GM12878 (cell line): ENCODE measurements around the gene PI4KB. TPM values are rescaled to one million over a fixed set of nuclear protein-coding genes. Genes with fewer than 3 reads are reported as not detected.

Source experiments
- ATAC-seq: fragments of 200-7000 bp; cut with Tn5 transposase; 3 replicates; pipeline ENCODE4 v1.9.1; 2020; ENCODE audit warnings: mild to moderate bottlenecking, moderate library complexity
- BruUV-seq: library from RNA; stranded (reverse); fragments of 400-500 nt; replicated peaks from 2 replicates; lab custom pipeline; 2021; lab: Mats Ljungman, UMichigan
- CTCF ChIA-PET: fragments of 300-600 bp; sonication (Branson Sonifier 250); formaldehyde crosslinking; extraction: SDS; loops from one replicate; lab custom pipeline; 2021; ENCODE audit warnings: inconsistent platforms; lab: Yijun Ruan, JAX
- POLR2A ChIA-PET: fragments of 350-600 bp; formaldehyde crosslinking; extraction: SDS; loops from one replicate; lab custom pipeline; 2021; ENCODE audit warnings: inconsistent platforms; lab: Charles Lee
- RAD21 ChIA-PET: fragments of 300-600 bp; sonication (Branson Sonifier 250); formaldehyde crosslinking; loops from one replicate; lab custom pipeline; 2023; ENCODE audit warnings: antibody characterized with exemption; ENCODE audit not compliant: unreplicated experiment; lab: Charles Lee
- SMC1A ChIA-PET: fragments of 300-600 bp; sonication (Branson Sonifier 250); formaldehyde crosslinking; loops from one replicate; lab custom pipeline; 2023; ENCODE audit not compliant: unreplicated experiment, uncharacterized antibody; lab: Charles Lee
- DNase-seq: peaks from one replicate; pipeline ENCODE4 v3.0.0-alpha.2; 2011; ENCODE audit warnings: low read depth, low spot score
- FAIRE-seq: peaks from 3 replicates; lab custom pipeline; 2011; peaks lifted over from hg19 to GRCh38; lab: Jason Lieb, UNC
- H2AFZ ChIP-seq: 2 replicates; pipeline ENCODE4 v1.6.0; 2011; ENCODE audit warnings: low read depth, low read length, control low read depth; ENCODE audit not compliant: control insufficient read depth
- H3K27ac ChIP-seq: 2 replicates; pipeline ENCODE4 v1.5.1; 2011; ENCODE audit warnings: control low read depth; ENCODE audit not compliant: control insufficient read depth, insufficient read depth
- H3K27me3 ChIP-seq, 2 experiments: replicated peaks in 1 of 2; 2 replicates each; pipeline versions ENCODE4 v1.6.0 to v1.6.1; 2011; ENCODE audit warnings: low read length in 1 of 2; ENCODE audit not compliant: control insufficient read depth in 2 of 2, insufficient read depth in 2 of 2
- H3K36me3 ChIP-seq, 2 experiments: 2 replicates each; pipeline ENCODE4 v1.5.1; 2011; ENCODE audit warnings: low read length in 1 of 2; ENCODE audit not compliant: control insufficient read depth in 2 of 2, insufficient read depth in 2 of 2
- H3K4me1 ChIP-seq: 2 replicates; pipeline ENCODE4 v1.6.1; 2011; ENCODE audit warnings: mild to moderate bottlenecking, low read length, moderate library complexity, mixed read lengths; ENCODE audit not compliant: control insufficient read depth, insufficient read depth
- H3K4me2 ChIP-seq: 2 replicates; pipeline ENCODE4 v1.6.0; 2011; ENCODE audit warnings: control low read depth; ENCODE audit not compliant: control insufficient read depth, insufficient read depth
- H3K4me3 ChIP-seq: fragments of 200-600 bp; sonication (generic); 2 replicates; pipeline ENCODE4 v1.5.1; 2016
- H3K79me2 ChIP-seq: 2 replicates; pipeline ENCODE4 v1.6.0; 2011; ENCODE audit warnings: low read length; ENCODE audit not compliant: control insufficient read depth, insufficient read depth
- H3K9ac ChIP-seq: 2 replicates; pipeline ENCODE4 v1.8.0; 2011; ENCODE audit warnings: low read length, control low read depth, mixed read lengths; ENCODE audit not compliant: control insufficient read depth, insufficient read depth
- H3K9me3 ChIP-seq: replicated peaks from 3 replicates; pipeline ENCODE4 v1.5.1; 2011; ENCODE audit warnings: mild to moderate bottlenecking, low read length; ENCODE audit not compliant: control insufficient read depth, insufficient read depth
- H4K20me1 ChIP-seq: 2 replicates; pipeline ENCODE4 v1.6.0; 2011; ENCODE audit not compliant: control insufficient read depth, insufficient read depth
- EGR1 ChIP-seq, 2 experiments: IDR thresholded peaks; 1 replicate in 1 of 2; 2 replicates in 1 of 2; pipeline ENCODE4 v1.6.1; 2011 to 2012; ENCODE audit warnings: low read depth in 2 of 2, low read length in 2 of 2, borderline replicate concordance in 1 of 2, mild to moderate bottlenecking in 1 of 2, moderate library complexity in 1 of 2
- EZH2 ChIP-seq: IDR thresholded peaks from 2 replicates; pipeline ENCODE4 v1.6.1; 2012; ENCODE audit warnings: low read depth, mild to moderate bottlenecking, control low read depth, inconsistent platforms, low read length, borderline replicate concordance; ENCODE audit not compliant: control insufficient read depth
- PAX5 ChIP-seq: IDR thresholded peaks from 2 replicates; pipeline ENCODE4 v1.6.1; 2011; ENCODE audit warnings: low read depth, low read length, borderline replicate concordance
- RAD21 ChIP-seq: IDR thresholded peaks from 2 replicates; pipeline ENCODE4 v1.6.1; 2011; ENCODE audit warnings: mild to moderate bottlenecking, low read depth, low read length, moderate library complexity; ENCODE audit not compliant: insufficient read depth
- SMC3 ChIP-seq: IDR thresholded peaks from 2 replicates; pipeline ENCODE4 v1.6.1; 2011; ENCODE audit warnings: low read length, improper control_type of control experiment, borderline replicate concordance
- WGBS: methylation state at CpG from one replicate; pipeline ENCODE4 v1.1.6; 2016; ENCODE audit warnings: low lambda C conversion rate; ENCODE audit not compliant: insufficient replicate concordance, insufficient coverage; ENCODE audit errors: missing lambda C conversion rate; 5-methylcytosine and 5-hydroxymethylcytosine counted together
- in situ Hi-C: fragments of 300-500 bp; cut with MboI; formaldehyde crosslinking; loops from 9 replicates; pipeline ENCODE4 v1.14.3; 2018; ENCODE audit warnings: mixed read lengths
- intact Hi-C: fragments of 100-400 bp; cut with micrococcal nuclease; formaldehyde crosslinking; loops from one replicate; pipeline ENCODE4 v1.14.2; 2022; ENCODE audit not compliant: unreplicated experiment
- polyA plus RNA-seq, 11 experiments: library from polyadenylated mRNA; depleted of rRNA in 4 of 11; unstranded in 6 of 11; stranded (reverse) in 5 of 11; fragments of >200 nt; fragmentation: Nextera tagmentation in 4 of 11; fragmentation: Illumina TruSeq in 1 of 11; extraction: Ambion mirVana in 4 of 11; extraction: Trizol in 1 of 11; gene quantifications; 1 replicate in 1 of 11; 2 replicates in 10 of 11; pipeline versions ENCODE4 v1.2.1 to v1.2.3, GENCODE V29; 2011 to 2016; ENCODE audit warnings: inconsistent platforms in 2 of 11, missing spikeins in 2 of 11, low read depth in 1 of 11
- total RNA-seq, 4 experiments: library from RNA; depleted of rRNA in 3 of 4; stranded (reverse); fragments of >200 nt in 3 of 4; fragmentation: Illumina TruSeq in 1 of 4; extraction: Trizol in 1 of 4; gene quantifications; 2 replicates each; pipeline versions ENCODE4 v1.2.1 to v1.2.3, GENCODE V29; 2013 to 2021
- TF ChIP-seq, protein P1 (sequence below): fragments of 450-650 bp; IDR thresholded peaks from 2 replicates; pipeline ENCODE4 v1.6.1; 2016; ENCODE audit warnings: mild to moderate bottlenecking
- TF ChIP-seq, protein P2 (sequence below): IDR thresholded peaks from 2 replicates; pipeline ENCODE4 v1.6.1; 2011; ENCODE audit warnings: mild to moderate bottlenecking, low read depth, low read length, moderate library complexity; ENCODE audit not compliant: insufficient replicate concordance
- TF ChIP-seq, protein P3 (sequence below), 3 experiments: IDR thresholded peaks in 2 of 3; conservative IDR thresholded peaks in 1 of 3; 2 replicates each; pipeline ENCODE4 v1.5.1; 2011; ENCODE audit warnings: low read depth in 3 of 3, low read length in 3 of 3, mild to moderate bottlenecking in 3 of 3, control low read depth in 2 of 3, moderate library complexity in 2 of 3, inconsistent platforms in 1 of 3, mixed read lengths in 1 of 3; ENCODE audit not compliant: control insufficient read depth in 2 of 3, insufficient read depth in 1 of 3; ENCODE audit errors: extremely low read depth in 1 of 3
- TF ChIP-seq, protein P4 (sequence below): fragments of 450-650 bp; IDR thresholded peaks from 2 replicates; pipeline ENCODE4 v1.6.1; 2016; ENCODE audit warnings: mild to moderate bottlenecking

Gene PI4KB
- total and polyA plus RNA-seq, 10 of the 15 experiments (the other 5 are each of a cell fraction or from before 2014, with no cell fraction given) = 3.3 to 88.3 (median 51.7) TPM

DNA sequence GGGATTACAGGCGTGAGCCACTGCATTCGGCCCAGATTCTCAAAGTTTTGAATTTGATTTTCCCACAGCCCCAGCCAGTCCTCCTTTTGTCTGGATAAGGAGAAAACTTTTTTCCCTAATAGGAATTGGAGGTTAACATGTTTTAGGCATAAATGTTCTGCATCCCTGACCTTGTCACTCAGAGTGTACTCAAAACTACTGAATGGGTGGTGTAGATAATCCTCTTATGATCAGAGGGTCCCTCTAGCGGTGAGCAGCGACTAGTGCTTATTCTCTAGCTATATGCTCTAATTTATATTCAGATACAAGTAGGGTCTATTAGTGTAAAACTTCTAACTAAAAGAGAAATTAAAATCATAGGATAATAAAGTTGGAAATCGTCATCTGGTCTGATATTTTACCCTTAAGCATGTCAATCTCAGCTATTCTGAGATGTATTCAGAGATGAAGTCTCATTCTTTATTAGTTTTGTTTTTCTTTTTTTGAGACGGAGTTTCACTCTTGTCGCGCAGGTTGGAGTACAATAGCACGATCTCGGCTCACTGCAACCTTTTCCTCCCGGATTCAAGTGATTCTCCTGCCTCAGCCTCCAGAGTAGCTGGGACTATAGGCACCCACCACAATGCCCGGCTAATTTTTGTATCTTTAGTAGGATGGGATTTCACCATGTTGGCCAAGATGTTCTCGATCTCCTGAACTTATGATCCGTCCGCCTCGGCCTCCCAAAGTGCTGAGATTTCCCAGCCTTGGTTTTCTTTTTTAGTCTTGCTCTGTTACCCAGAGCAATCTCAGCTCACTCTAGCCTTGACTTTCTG lies 75.4 kb downstream of the PI4KB start:
- Histone ChIP-seq H3K27ac (no peak overlapping the region), H3K9me3 (no peaks in the 10 kb centered on the region), H2AFZ (no peak overlapping the region), H3K4me3 (no peak overlapping the region), H4K20me1 (no peaks in the 10 kb centered on the region), H3K9ac (no peak overlapping the region), H3K79me2 (peaks cover 18% of the 10 kb centered on the region), H3K4me2 (no peak overlapping the region), H3K4me1 (peaks cover 2% of the 10 kb centered on the region; the same call in 1 of the 2 replicates)
- no TSS peak for BruUV-seq
- intact Hi-C loops (loop anchor here (1.0 to 2.0 kb wide), 3 partner anchors 56 to 153 kb away; partner anchors contain the start of gene TNFAIP8L2), in situ Hi-C loops (no loop called here)
- SMC1A ChIA-PET = interaction anchor here (0.5 to 2.6 kb wide), 18 partner anchors 8 to 914 kb away, joined by 3 to 23 read pairs (median 4); partner anchors contain the start of genes PIP5K1A, TNFAIP8L2 and VPS72
- ATAC-seq = peak; percentile 66
- WGBS = 45% methylated on average over 16 of the region's 16 CpGs
- RAD21 ChIA-PET = interaction anchor here (0.6 to 3.1 kb wide), 16 partner anchors 30 to 585 kb away, joined by 3 to 41 read pairs (median 4); partner anchors contain the start of genes TNFAIP8L2, VPS72 and ZNF687
- CTCF ChIA-PET = interaction anchor here (0.5 to 5.8 kb wide), 42 partner anchors 8 to 593 kb away, joined by 3 to 70 read pairs (median 5); partner anchors contain the start of genes C1orf56, PI4KB, PIP5K1A and PSMB4
- POLR2A ChIA-PET = interaction anchor here (0.5 to 1.9 kb wide), 9 partner anchors 16 to 509 kb away, joined by 3 to 7 read pairs (median 3); partner anchors contain the start of genes TNFAIP8L2 and ZNF687
- TF ChIP-seq, protein P1, sequence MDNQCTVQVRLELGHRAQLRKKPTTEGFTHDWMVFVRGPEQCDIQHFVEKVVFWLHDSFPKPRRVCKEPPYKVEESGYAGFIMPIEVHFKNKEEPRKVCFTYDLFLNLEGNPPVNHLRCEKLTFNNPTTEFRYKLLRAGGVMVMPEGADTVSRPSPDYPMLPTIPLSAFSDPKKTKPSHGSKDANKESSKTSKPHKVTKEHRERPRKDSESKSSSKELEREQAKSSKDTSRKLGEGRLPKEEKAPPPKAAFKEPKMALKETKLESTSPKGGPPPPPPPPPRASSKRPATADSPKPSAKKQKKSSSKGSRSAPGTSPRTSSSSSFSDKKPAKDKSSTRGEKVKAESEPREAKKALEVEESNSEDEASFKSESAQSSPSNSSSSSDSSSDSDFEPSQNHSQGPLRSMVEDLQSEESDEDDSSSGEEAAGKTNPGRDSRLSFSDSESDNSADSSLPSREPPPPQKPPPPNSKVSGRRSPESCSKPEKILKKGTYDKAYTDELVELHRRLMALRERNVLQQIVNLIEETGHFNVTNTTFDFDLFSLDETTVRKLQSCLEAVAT = peak; percentile 78
- TF ChIP-seq, protein P2, sequence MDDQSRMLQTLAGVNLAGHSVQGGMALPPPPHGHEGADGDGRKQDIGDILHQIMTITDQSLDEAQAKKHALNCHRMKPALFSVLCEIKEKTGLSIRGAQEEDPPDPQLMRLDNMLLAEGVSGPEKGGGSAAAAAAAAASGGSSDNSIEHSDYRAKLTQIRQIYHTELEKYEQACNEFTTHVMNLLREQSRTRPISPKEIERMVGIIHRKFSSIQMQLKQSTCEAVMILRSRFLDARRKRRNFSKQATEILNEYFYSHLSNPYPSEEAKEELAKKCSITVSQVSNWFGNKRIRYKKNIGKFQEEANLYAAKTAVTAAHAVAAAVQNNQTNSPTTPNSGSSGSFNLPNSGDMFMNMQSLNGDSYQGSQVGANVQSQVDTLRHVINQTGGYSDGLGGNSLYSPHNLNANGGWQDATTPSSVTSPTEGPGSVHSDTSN = peak; percentile 88
- TF ChIP-seq, protein P3, sequence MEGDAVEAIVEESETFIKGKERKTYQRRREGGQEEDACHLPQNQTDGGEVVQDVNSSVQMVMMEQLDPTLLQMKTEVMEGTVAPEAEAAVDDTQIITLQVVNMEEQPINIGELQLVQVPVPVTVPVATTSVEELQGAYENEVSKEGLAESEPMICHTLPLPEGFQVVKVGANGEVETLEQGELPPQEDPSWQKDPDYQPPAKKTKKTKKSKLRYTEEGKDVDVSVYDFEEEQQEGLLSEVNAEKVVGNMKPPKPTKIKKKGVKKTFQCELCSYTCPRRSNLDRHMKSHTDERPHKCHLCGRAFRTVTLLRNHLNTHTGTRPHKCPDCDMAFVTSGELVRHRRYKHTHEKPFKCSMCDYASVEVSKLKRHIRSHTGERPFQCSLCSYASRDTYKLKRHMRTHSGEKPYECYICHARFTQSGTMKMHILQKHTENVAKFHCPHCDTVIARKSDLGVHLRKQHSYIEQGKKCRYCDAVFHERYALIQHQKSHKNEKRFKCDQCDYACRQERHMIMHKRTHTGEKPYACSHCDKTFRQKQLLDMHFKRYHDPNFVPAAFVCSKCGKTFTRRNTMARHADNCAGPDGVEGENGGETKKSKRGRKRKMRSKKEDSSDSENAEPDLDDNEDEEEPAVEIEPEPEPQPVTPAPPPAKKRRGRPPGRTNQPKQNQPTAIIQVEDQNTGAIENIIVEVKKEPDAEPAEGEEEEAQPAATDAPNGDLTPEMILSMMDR (IDR thresholded peaks at IDR 0.05 in 2 of 3, conservative IDR thresholded peaks at IDR 0.05 in 1 of 3; ENCODE audit: control insufficient read depth in 2 of 3, extremely low read depth in 1 of 3, insufficient read depth in 1 of 3, low read depth in 3 of 3, low read length in 3 of 3) = peak; percentile 81 to 91 (median 83)
- TF ChIP-seq, protein P4, sequence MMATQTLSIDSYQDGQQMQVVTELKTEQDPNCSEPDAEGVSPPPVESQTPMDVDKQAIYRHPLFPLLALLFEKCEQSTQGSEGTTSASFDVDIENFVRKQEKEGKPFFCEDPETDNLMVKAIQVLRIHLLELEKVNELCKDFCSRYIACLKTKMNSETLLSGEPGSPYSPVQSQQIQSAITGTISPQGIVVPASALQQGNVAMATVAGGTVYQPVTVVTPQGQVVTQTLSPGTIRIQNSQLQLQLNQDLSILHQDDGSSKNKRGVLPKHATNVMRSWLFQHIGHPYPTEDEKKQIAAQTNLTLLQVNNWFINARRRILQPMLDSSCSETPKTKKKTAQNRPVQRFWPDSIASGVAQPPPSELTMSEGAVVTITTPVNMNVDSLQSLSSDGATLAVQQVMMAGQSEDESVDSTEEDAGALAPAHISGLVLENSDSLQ = peak; percentile 96
- peak; percentile 73 for TF ChIP-seq RAD21
- no peak for TF ChIP-seq EGR1 (IDR thresholded peaks at IDR 0.05; ENCODE audit: borderline replicate concordance in 1 of 2, low read depth in 2 of 2, low read length in 2 of 2)
- TF ChIP-seq SMC3 = peak; percentile 73; the same call in 1 of the 2 replicates
- TF ChIP-seq EZH2 = no peak
- peak; percentile 99 for TF ChIP-seq PAX5
- TF ChIP-seq, all 136 proteins: peak for 7
- FAIRE-seq (peak; percentile 49), DNase-seq (no peak)
- Histone ChIP-seq H3K27me3 (no peaks in the 10 kb centered on the region), H3K36me3 (peaks cover 7 to 10% of the 10 kb centered on the region in 2 experiments; a peak in 3 of 4 replicates)
